NCI-H1092 treated with DMSO at 0.1 percent for 48 hours (cell line): ENCODE data around the gene DIPK1A.
"Not testable (repeated sequence)": the region's sequence is repeated elsewhere in the genome, so short reads cannot be mapped to it uniquely, and the experiment has no call there.

ENCODE experiments used
- DNase-seq: peaks from one replicate; lab custom pipeline; 2025; lab: John Stamatoyannopoulos, UW

Gene DIPK1A

GRCh38 chr1:92916899-92917298 lies 44.4 kb downstream of the DIPK1A start:
- DNase-seq, result no peak

- DNase-seq, result no peak
Measured at GRCh38 chr1:92915547-92915946, 45.7 kb downstream of the DIPK1A start.

- DNase-seq, result no peak
Measured at GRCh38 chr1:92913093-92913819, 48.0 kb downstream of the DIPK1A start.

GRCh38 chr1:92910081-92910480 lies 51.2 kb downstream of the DIPK1A start:
- no peak for DNase-seq

GRCh38 chr1:92909321-92909720 lies 51.9 kb downstream of the DIPK1A start:
- DNase-seq, result no peak

- DNase-seq, result no peak
Measured at GRCh38 chr1:92907949-92908684, 53.1 kb downstream of the DIPK1A start.

- no peak for DNase-seq
Measured at GRCh38 chr1:92903765-92904164, 57.5 kb downstream of the DIPK1A start.

GRCh38 chr1:92902406-92902744 lies 58.9 kb downstream of the DIPK1A start:
- no peak for DNase-seq

GRCh38 chr1:92901699-92902405 lies 59.4 kb downstream of the DIPK1A start:
- no peak for DNase-seq

- no peak for DNase-seq
Measured at GRCh38 chr1:92901126-92901525, 60.1 kb downstream of the DIPK1A start.

GRCh38 chr1:92900539-92900938 lies 60.7 kb downstream of the DIPK1A start:
- DNase-seq, result no peak

- no peak for DNase-seq
Measured at GRCh38 chr1:92899780-92900179, 61.5 kb downstream of the DIPK1A start.

- DNase-seq, result not testable (repeated sequence)
Measured at GRCh38 chr1:92898053-92898452, 63.2 kb downstream of the DIPK1A start.

GRCh38 chr1:92887465-92887864 lies 73.8 kb downstream of the DIPK1A start:
- no peak for DNase-seq

GRCh38 chr1:92886886-92887419 lies 74.3 kb downstream of the DIPK1A start:
- DNase-seq, result no peak

GRCh38 chr1:92884195-92884594 lies 77.1 kb downstream of the DIPK1A start:
- no peak for DNase-seq

GRCh38 chr1:92883297-92883696 lies 78.0 kb downstream of the DIPK1A start:
- no peak for DNase-seq

GRCh38 chr1:92882819-92883218 lies 78.4 kb downstream of the DIPK1A start:
- DNase-seq, result no peak

- DNase-seq, result no peak
Measured at GRCh38 chr1:92881391-92881790, 79.9 kb downstream of the DIPK1A start.

- no peak for DNase-seq
Measured at GRCh38 chr1:92879316-92879968, 81.8 kb downstream of the DIPK1A start.

- peak; percentile 12 for DNase-seq
Measured at GRCh38 chr1:92877792-92878191, 83.5 kb downstream of the DIPK1A start.

GRCh38 chr1:92877081-92877711 lies 84.1 kb downstream of the DIPK1A start:
- peak; percentile 2 for DNase-seq
